Measurements from ENCODE around the gene DSC1. TPM values are rescaled to one million over a fixed set of nuclear protein-coding genes. Genes with fewer than 3 reads are reported as not detected.

The DSC1 gene
- total and polyA plus RNA-seq, 2 of the 8 experiments (the other 6 are each of a cell fraction or from before 2014, with no cell fraction given), result 0.02 TPM; not detected in 1

DNA sequence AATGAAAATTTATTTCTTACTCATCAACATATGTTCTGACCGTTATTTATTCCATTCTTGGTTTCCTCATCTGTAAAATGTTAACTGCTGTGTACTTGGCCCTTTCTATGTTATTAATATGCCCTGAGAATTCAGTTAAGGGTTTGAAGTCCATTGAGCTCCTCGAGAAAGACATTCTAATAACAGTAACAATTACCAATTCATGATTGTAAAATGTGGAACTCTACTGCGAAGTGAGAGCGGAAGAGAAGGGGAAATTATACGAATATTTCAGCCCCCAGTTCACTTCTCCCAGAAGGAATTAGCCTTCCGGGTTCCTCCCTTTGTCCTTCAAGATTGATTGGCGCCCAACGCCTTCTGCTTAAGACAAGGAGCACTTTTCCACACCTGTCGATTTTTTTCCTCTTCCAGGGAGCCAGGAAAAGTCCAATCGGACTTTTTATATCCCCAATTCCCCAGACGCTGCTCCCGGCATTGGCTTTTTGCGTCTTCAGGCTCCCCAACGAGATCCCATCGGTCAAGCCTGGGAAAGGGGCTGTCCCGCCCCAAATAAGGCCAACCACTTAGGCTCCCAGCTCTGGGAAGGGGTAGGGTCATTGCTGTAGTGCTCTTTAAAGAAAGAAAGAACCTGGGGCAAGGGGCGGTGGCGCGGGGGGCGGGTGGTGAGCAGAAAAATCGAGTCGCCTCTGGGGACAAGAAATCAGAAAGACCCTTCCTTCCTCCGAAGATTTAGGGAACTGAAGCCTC is 62.0 kb downstream of the DSC1 start:
- Histone ChIP-seq H2BK12ac (ENCODE audit: low read depth, low read length) (no peak overlapping the region), H2BK120ac (replicated peaks; ENCODE audit: low read depth, low read length) (no peak overlapping the region), H3K4me2 (ENCODE audit: insufficient read depth in 1 of 2, low read depth in 2 of 2, low read length in 2 of 2) (peak overlapping the region; percentile 63 to 71), H3K56ac (replicated peaks; ENCODE audit: insufficient read length, low read depth, low read length) (no peak overlapping the region), H2AFZ (ENCODE audit: low read length) (peak overlapping the region; percentile 59; the same call in 1 of the 2 replicates), H4K20me1 (replicated peaks in 1 of 2; ENCODE audit: control insufficient read depth in 1 of 2, insufficient read depth in 2 of 2, low read length in 2 of 2) (peaks cover 0 to 2% of the 10 kb centered on the region in 2 experiments), H3K4me1 (replicated peaks in 1 of 4; ENCODE audit: control insufficient read depth in 3 of 4, insufficient read depth in 4 of 4, low read length in 3 of 4) (peaks cover 0 to 10% (median 6%) of the 10 kb centered on the region in 4 experiments; a peak in 5 of 7 replicates), H3K18ac (ENCODE audit: extremely low read depth, low read length) (peak overlapping the region; percentile 92), H2BK20ac (ENCODE audit: low read length) (no peak overlapping the region), H3K27me3 (replicated peaks in 1 of 4; ENCODE audit: control insufficient read depth in 3 of 4, extremely low read depth in 1 of 4, insufficient read depth in 3 of 4, low read length in 3 of 4) (no peaks in the 10 kb centered on the region), H3K4me3 (ENCODE audit: extremely low read depth in 1 of 4, insufficient read depth in 2 of 4, low read depth in 3 of 4, low read length in 4 of 4) (peak overlapping the region; percentile 76 to 97 (median 84)), H3K79me2 (ENCODE audit: control insufficient read depth in 1 of 2, insufficient read depth in 2 of 2, low read length in 2 of 2) (peaks cover 3 to 48% of the 10 kb centered on the region in 2 experiments; a peak in 3 of 4 replicates), H3K14ac (ENCODE audit: insufficient read length) (no peak overlapping the region), H3K23ac (ENCODE audit: insufficient read length) (no peak overlapping the region), H3K27ac (ENCODE audit: low read depth, low read length) (peak overlapping the region; percentile 90; the same call in 1 of the 2 replicates), H2BK5ac (ENCODE audit: low read depth, low read length) (peak overlapping the region; percentile 88), H4K91ac (replicated peaks; ENCODE audit: insufficient read length, low read length) (no peak overlapping the region), H2BK15ac (ENCODE audit: low read length) (no peak overlapping the region), H3K4ac (replicated peaks; ENCODE audit: insufficient read length, low read depth, low read length) (no peak overlapping the region), H3K23me2 (ENCODE audit: low read depth, low read length) (peaks cover 3% of the 10 kb centered on the region; the same call in 1 of the 2 replicates), H3K9ac (replicated peaks in 1 of 4; ENCODE audit: extremely low read depth in 1 of 4, low read depth in 3 of 4, low read length in 3 of 4) (peak overlapping the region; percentile 80 to 95 (median 81)), H3K36me3 (ENCODE audit: control insufficient read depth in 2 of 4, insufficient read depth in 4 of 4, low read length in 3 of 4) (no peaks in the 10 kb centered on the region), H4K5ac (ENCODE audit: insufficient read length, low read depth, low read length) (peak overlapping the region; percentile 72), H2AK5ac (ENCODE audit: low read depth, low read length) (no peak overlapping the region), H4K8ac (ENCODE audit: extremely low read depth, insufficient read depth, low read length) (peak overlapping the region; percentile 41; the same call in 1 of the 2 replicates), H3K9me3 (ENCODE audit: insufficient read depth in 2 of 2, low read depth in 1 of 2, low read length in 1 of 2) (no peaks in the 10 kb centered on the region), H3K79me1 (ENCODE audit: low read depth, low read length) (peaks cover 5% of the 10 kb centered on the region; the same call in 1 of the 2 replicates)
- WGBS, 2 experiments (ENCODE audit: extremely low coverage in 1 of 2, insufficient coverage in 1 of 2, insufficient read length in 1 of 2, insufficient replicate concordance in 2 of 2, low coverage in 1 of 2, low lambda C conversion rate in 2 of 2, missing lambda C conversion rate in 1 of 2), result 2% methylated on average over 21 of the region's 23 CpGs; no CpG with 5 or more reads in 1 of the 2 experiments
- DNase-seq (ENCODE audit: low read depth in 1 of 2, low spot score in 2 of 2) (peak in 1 of 2 experiments; percentile 80), FAIRE-seq (peak; percentile 28)
- ChIA-PET CTCF (ENCODE audit: partially characterized antibody) (interaction anchor here (1.8 kb wide), 1 partner anchor 141 kb away, joined by 7 read pairs; no protein-coding TSS in a partner anchor), POLR2A (ENCODE audit: partially characterized antibody) (interaction anchor here (0.6 to 2.0 kb wide), 4 partner anchors 12 to 397 kb away, joined by 3 to 11 read pairs (median 4); no protein-coding TSS in a partner anchor)
- TF ChIP-seq RNF2 (IDR thresholded peaks at IDR 0.05; ENCODE audit: borderline replicate concordance, low read depth, low read length, missing control alignments, poor library complexity, severe bottlenecking) (no peak), PHF8 (conservative IDR thresholded peaks at IDR 0.05; ENCODE audit: low read depth, low read length) (no peak), JUND (IDR thresholded peaks at IDR 0.05; ENCODE audit: low read length) (no peak), EGR1 (IDR thresholded peaks at IDR 0.05; ENCODE audit: borderline replicate concordance, low read depth, low read length) (0 out of 2 replicates have a peak, but pooled peaks have one; percentile 3), SIN3A (conservative IDR thresholded peaks at IDR 0.05 in 1 of 2, IDR thresholded peaks at IDR 0.05 in 1 of 2; ENCODE audit: low read depth in 1 of 2, low read length in 2 of 2) (no peak), SIX5 (IDR thresholded peaks at IDR 0.05; ENCODE audit: low read depth, low read length) (no peak), KDM4A (IDR thresholded peaks at IDR 0.05; ENCODE audit: low read depth, low read length, severe bottlenecking) (no peak), HDAC6 (IDR thresholded peaks at IDR 0.05; ENCODE audit: low read depth, low read length) (no peak), NRF1 (IDR thresholded peaks at IDR 0.05; ENCODE audit: low read depth, low read length) (no peak), GABPA (IDR thresholded peaks at IDR 0.05; ENCODE audit: borderline replicate concordance, insufficient read depth, low read length) (no peak), FOSL1 (IDR thresholded peaks at IDR 0.05; ENCODE audit: insufficient read depth, low read depth, low read length) (no peak)
